Subcutaneous adipose tissue (tissue), 4 donors: Measurements from ENCODE around the gene FBXL17. TPM values are rescaled to one million over a fixed set of nuclear protein-coding genes. Genes with fewer than 3 reads are reported as not detected.

Experiments used
- total RNA-seq, 4 donors: library from RNA; depleted of rRNA; stranded (reverse); fragments of >200 nt; gene quantifications; one replicate each; pipeline ENCODE4 v1.1.0, GENCODE V29; 2016
- TF ChIP-seq, protein P1 (sequence below): fragments of 450-650 bp; IDR thresholded peaks from one replicate; pipeline ENCODE4 v1.5.1; 2016; ENCODE audit warnings: low read depth, mild to moderate bottlenecking, control low read depth, antibody characterized with exemption, moderate library complexity

FBXL17 gene
- total RNA-seq, 4 donors from 2014 or later = 19.4 to 22.2 (median 21.3) TPM

DNA sequence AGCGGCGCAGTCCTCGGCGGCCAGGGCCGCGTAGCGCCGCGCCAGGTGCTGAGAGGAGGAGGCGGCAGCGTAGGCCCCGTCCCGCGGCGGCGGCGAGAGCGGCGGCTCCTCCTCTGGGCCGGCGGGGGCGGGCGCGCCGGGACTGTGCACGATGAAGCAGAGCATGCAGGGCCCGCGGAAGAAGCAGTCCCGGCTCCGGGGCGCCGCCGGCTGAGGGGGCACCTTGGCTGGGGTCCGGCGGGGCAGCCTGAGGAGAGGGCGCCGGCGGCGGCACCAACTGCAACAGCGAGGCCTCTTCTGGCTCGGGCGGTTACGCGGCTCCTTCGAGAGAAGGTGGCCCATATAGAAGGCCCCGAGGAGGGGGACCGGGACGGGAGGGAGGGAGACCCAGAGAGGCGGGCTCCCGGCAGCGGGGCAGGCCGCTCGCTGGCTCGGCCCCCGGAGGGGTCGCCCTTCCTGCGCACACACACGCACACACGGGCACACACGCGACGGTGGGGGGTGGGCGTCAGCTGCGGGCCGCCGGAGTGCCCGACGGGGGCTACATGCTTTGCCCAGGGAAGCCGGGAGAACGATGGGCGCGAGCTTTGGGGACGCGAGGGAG lies 446 bp downstream of the FBXL17 start:
- TF ChIP-seq, protein P1, sequence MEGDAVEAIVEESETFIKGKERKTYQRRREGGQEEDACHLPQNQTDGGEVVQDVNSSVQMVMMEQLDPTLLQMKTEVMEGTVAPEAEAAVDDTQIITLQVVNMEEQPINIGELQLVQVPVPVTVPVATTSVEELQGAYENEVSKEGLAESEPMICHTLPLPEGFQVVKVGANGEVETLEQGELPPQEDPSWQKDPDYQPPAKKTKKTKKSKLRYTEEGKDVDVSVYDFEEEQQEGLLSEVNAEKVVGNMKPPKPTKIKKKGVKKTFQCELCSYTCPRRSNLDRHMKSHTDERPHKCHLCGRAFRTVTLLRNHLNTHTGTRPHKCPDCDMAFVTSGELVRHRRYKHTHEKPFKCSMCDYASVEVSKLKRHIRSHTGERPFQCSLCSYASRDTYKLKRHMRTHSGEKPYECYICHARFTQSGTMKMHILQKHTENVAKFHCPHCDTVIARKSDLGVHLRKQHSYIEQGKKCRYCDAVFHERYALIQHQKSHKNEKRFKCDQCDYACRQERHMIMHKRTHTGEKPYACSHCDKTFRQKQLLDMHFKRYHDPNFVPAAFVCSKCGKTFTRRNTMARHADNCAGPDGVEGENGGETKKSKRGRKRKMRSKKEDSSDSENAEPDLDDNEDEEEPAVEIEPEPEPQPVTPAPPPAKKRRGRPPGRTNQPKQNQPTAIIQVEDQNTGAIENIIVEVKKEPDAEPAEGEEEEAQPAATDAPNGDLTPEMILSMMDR = no peak

- TF ChIP-seq, protein P1 = no peak
These were observed 1.2 kb downstream of the FBXL17 start for GRCh38 chr5:108380531-108381349.

DNA sequence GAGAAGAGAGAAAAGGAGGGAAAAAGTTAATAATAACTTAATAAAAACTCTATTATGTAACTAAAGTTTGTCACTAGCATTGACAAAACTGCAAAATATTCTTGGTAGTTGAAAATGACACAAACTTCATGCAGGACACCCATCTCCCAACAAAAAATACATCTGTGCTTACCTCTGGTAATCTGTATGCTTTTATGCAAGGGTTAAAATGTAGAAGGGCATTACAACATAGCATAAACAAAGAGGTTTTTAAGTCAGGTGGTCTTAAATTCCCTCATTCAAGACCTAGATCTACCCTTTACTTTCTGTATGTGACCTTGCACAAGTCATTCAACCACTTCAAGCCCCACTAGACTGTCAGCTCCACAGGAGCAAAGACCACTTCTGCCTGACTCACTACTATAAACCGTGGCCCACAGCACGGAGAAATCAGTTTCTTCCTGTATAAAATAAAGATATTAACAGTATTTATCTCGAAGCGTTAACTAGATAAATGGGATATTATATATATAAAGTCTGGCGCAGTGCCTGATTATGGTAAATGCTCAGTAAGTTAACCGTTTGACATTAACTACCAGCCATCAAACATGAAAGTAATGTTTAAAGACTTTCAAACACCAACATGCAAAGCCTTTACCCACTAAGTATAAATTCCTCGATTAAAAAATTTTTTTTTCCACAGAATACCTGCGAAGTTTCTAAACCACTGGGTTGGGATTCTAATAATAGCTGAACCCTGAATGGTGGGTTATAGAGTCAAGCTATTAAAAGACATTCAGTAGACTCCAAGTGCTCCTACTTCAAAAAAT lies 2.0 kb downstream of the FBXL17 start:
- TF ChIP-seq, protein P1 = no peak

- TF ChIP-seq, protein P1 = no peak
These were observed 6.1 kb downstream of the FBXL17 start for GRCh38 chr5:108375768-108376167.

- TF ChIP-seq, protein P1 = no peak
These were observed 8.5 kb downstream of the FBXL17 start for GRCh38 chr5:108373426-108373825.

- TF ChIP-seq, protein P1 = no peak
These were observed 9.5 kb downstream of the FBXL17 start for GRCh38 chr5:108372369-108372768.

- TF ChIP-seq, protein P1 = no peak
These were observed 10.6 kb downstream of the FBXL17 start for GRCh38 chr5:108371263-108371662.
